HepG2 (cell line): ENCODE results near the gene YY1AP1. TPM values are rescaled to one million over a fixed set of nuclear protein-coding genes. Genes with fewer than 3 reads are reported as not detected.
A peak's percentile ranks its signal among the peaks of the same experiment; 100 is the strongest.

Source experiments
- ARID4A ChIP-seq: sonication (generic); formaldehyde crosslinking; IDR thresholded peaks from 2 replicates; pipeline ENCODE4 v1.5.0; 2020; ENCODE audit warnings: mild to moderate bottlenecking, missing genetic modification reagents, borderline replicate concordance
- ELF1 ChIP-seq: sonication (generic); formaldehyde crosslinking; IDR thresholded peaks from 2 replicates; pipeline ENCODE4 v1.4.0; 2020; ENCODE audit warnings: missing genetic modification reagents
- PRDM10 ChIP-seq: sonication (generic); formaldehyde crosslinking; IDR thresholded peaks from 2 replicates; pipeline ENCODE4 v1.4.0; 2020; ENCODE audit warnings: low read depth, missing genetic modification reagents
- RFXAP ChIP-seq: sonication (generic); formaldehyde crosslinking; IDR thresholded peaks from 2 replicates; pipeline ENCODE4 v1.4.0; 2020; ENCODE audit warnings: missing genetic modification reagents, borderline replicate concordance
- ZNF225 ChIP-seq: sonication (generic); formaldehyde crosslinking; IDR thresholded peaks from 2 replicates; pipeline ENCODE4 v1.4.0; 2020; ENCODE audit warnings: mild to moderate bottlenecking, missing genetic modification reagents
- ZNF776 ChIP-seq: sonication (generic); formaldehyde crosslinking; IDR thresholded peaks from 2 replicates; pipeline ENCODE4 v1.4.0; 2020; ENCODE audit warnings: mild to moderate bottlenecking, missing genetic modification reagents
- ZSCAN5A ChIP-seq: sonication (generic); formaldehyde crosslinking; IDR thresholded peaks from 2 replicates; pipeline ENCODE4 v1.8.0; 2022; ENCODE audit warnings: mild to moderate bottlenecking, missing genetic modification reagents, borderline replicate concordance
- polyA plus RNA-seq, 8 experiments: library from polyadenylated mRNA; depleted of rRNA in 3 of 8; stranded (reverse) in 7 of 8; unstranded in 1 of 8; fragments of >200 nt; fragmentation: Illumina TruSeq in 4 of 8; extraction: Trizol in 4 of 8; gene quantifications; 2 replicates each; pipeline versions ENCODE4 v1.2.1 to v1.2.3, GENCODE V29; 2011 to 2016; ENCODE audit warnings: low read depth in 4 of 8, missing spikeins in 1 of 8, mixed read lengths in 1 of 8; ENCODE audit not compliant: insufficient read depth in 1 of 8
- total RNA-seq, 5 experiments: library from RNA; depleted of rRNA; stranded (reverse); fragments of >200 nt; fragmentation: Illumina TruSeq; extraction: Trizol; gene quantifications; 2 replicates each; pipeline ENCODE4 v1.2.3, GENCODE V29; 2016; ENCODE audit warnings: low read depth in 1 of 5
- TF ChIP-seq, protein P1 (sequence below), 2 experiments: fragments of 450-650 bp in 1 of 2; sonication (generic) in 1 of 2; formaldehyde crosslinking in 1 of 2; IDR thresholded peaks; 2 replicates each; pipeline versions ENCODE4 v1.6.1 to v1.8.0; 2016 to 2022; ENCODE audit warnings: antibody characterized with exemption in 1 of 2, mild to moderate bottlenecking in 1 of 2, missing genetic modification reagents in 1 of 2

YY1AP1 gene
- total and polyA plus RNA-seq, 2 of the 13 experiments (the other 11 are each of a cell fraction or from before 2014, with no cell fraction given) = 28.5 to 69.4 TPM

DNA sequence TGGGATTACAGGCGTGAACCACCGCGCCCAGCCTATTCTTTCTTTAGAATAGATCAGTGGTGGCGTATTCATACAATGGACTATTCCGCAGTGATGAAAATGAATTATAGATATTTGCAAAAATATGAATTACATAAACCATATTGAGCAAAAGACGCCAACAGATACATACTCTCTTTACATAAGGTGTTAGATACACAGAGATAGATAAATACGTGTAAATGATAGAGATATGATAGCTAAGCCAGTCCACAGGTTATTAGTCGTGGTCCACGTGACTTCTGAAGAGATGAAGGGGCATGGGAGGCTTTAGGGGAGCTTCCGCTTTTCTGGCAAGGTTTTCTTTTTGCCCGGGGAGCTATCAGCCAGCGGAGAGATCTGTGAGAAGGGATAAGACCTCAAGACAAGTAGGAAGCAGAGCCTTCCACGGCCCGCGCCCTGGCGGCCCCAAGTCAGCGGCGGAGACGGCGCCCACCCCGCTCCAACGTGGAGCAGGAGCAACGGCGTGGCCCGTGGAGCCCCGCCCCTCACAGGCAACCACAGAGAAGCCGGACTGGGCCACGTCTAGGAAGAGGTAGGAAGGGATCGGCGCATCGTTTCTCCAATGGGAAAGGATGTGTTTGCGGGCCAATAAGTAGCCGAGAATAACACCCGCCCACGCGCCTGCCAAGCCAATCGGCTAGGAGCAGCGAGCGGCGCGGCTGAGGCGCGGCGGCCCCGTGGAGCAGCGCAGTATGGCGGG is 78.9 kb downstream of the YY1AP1 start, which contains the start of gene MSTO1 (continued):
- TF ChIP-seq ARID4A (peak; percentile 88; the same call in 1 of the 2 replicates), RFXAP (CRISPR knock-in tag) (0 out of 2 replicates have a peak, but pooled peaks have one; percentile 25), ELF1 (CRISPR knock-in tag) (peak; percentile 80), PRDM10 (CRISPR knock-in tag) (peak; percentile 68; the same call in 1 of the 2 replicates), ZSCAN5A (CRISPR knock-in tag) (no peak), ZNF776 (CRISPR knock-in tag) (no peak), ZNF225 (CRISPR knock-in tag) (no peak)
- TF ChIP-seq, protein P1, sequence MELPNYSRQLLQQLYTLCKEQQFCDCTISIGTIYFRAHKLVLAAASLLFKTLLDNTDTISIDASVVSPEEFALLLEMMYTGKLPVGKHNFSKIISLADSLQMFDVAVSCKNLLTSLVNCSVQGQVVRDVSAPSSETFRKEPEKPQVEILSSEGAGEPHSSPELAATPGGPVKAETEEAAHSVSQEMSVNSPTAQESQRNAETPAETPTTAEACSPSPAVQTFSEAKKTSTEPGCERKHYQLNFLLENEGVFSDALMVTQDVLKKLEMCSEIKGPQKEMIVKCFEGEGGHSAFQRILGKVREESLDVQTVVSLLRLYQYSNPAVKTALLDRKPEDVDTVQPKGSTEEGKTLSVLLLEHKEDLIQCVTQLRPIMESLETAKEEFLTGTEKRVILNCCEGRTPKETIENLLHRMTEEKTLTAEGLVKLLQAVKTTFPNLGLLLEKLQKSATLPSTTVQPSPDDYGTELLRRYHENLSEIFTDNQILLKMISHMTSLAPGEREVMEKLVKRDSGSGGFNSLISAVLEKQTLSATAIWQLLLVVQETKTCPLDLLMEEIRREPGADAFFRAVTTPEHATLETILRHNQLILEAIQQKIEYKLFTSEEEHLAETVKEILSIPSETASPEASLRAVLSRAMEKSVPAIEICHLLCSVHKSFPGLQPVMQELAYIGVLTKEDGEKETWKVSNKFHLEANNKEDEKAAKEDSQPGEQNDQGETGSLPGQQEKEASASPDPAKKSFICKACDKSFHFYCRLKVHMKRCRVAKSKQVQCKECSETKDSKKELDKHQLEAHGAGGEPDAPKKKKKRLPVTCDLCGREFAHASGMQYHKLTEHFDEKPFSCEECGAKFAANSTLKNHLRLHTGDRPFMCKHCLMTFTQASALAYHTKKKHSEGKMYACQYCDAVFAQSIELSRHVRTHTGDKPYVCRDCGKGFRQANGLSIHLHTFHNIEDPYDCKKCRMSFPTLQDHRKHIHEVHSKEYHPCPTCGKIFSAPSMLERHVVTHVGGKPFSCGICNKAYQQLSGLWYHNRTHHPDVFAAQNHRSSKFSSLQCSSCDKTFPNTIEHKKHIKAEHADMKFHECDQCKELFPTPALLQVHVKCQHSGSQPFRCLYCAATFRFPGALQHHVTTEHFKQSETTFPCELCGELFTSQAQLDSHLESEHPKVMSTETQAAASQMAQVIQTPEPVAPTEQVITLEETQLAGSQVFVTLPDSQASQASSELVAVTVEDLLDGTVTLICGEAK (IDR thresholded peaks at IDR 0.05) = no peak
- TF ChIP-seq, protein P1 (CRISPR knock-in tag; IDR thresholded peaks at IDR 0.05) = peak; percentile 51; the same call in 1 of the 2 replicates
